CD14-positive monocyte (primary cell): ENCODE results near the gene CASTOR2. TPM values are rescaled to one million over a fixed set of nuclear protein-coding genes. Genes with fewer than 3 reads are reported as not detected.
"Not testable (repeated sequence)": the region's sequence is repeated elsewhere in the genome, so short reads cannot be mapped to it uniquely, and the experiment has no call there.

Experiments used
- DNase-seq, 3 donors: peaks; one replicate each; pipeline ENCODE4 v3.0.0-alpha.2; 2011 to 2022
- H2AFZ ChIP-seq: 2 replicates; pipeline ENCODE4 v1.6.0; 2012; ENCODE audit warnings: mild to moderate bottlenecking, low read depth, low read length, inconsistent platforms; ENCODE audit not compliant: insufficient read depth, poor library complexity, severe bottlenecking
- H3K27ac ChIP-seq, 2 donors: 1 replicate in 1 of 2; 2 replicates in 1 of 2; pipeline ENCODE4 v1.5.1; 2012 to 2013; ENCODE audit warnings: low read length in 2 of 2, control low read depth in 1 of 2, inconsistent platforms in 1 of 2, low read depth in 1 of 2, mild to moderate bottlenecking in 1 of 2
- H3K27me3 ChIP-seq, 2 donors: one replicate each; pipeline versions ENCODE4 v1.6.0 to v1.6.1; 2011 to 2013; ENCODE audit warnings: low read length in 2 of 2; ENCODE audit not compliant: control insufficient read depth in 2 of 2, insufficient read depth in 2 of 2
- H3K36me3 ChIP-seq, 2 donors: replicated peaks in 1 of 2; 1 replicate in 1 of 2; 2 replicates in 1 of 2; pipeline versions ENCODE4 v1.5.1 to v1.6.1; 2012 to 2013; ENCODE audit warnings: low read length in 2 of 2, control low read depth in 1 of 2, inconsistent platforms in 1 of 2, mild to moderate bottlenecking in 1 of 2; ENCODE audit not compliant: insufficient read depth in 2 of 2, control insufficient read depth in 1 of 2
- H3K4me1 ChIP-seq, 2 donors: 1 replicate in 1 of 2; 2 replicates in 1 of 2; pipeline versions ENCODE4 v1.5.1 to v1.6.1; 2012 to 2013; ENCODE audit warnings: low read length in 2 of 2, control low read depth in 1 of 2, inconsistent platforms in 1 of 2, mild to moderate bottlenecking in 1 of 2, moderate library complexity in 1 of 2; ENCODE audit not compliant: insufficient read depth in 2 of 2, control insufficient read depth in 1 of 2
- H3K4me2 ChIP-seq: replicated peaks from 2 replicates; pipeline ENCODE3; 2012; ENCODE audit warnings: low read length, moderate library complexity, mild to moderate bottlenecking; ENCODE audit not compliant: poor library complexity, severe bottlenecking; ENCODE audit errors: extremely low read depth
- H3K4me3 ChIP-seq, 3 experiments: fragments of 200-600 bp in 1 of 3; sonication (generic) in 1 of 3; replicated peaks in 1 of 3; 1 replicate in 2 of 3; 2 replicates in 1 of 3; pipeline ENCODE4 v1.5.1; 2011 to 2013; ENCODE audit warnings: low read length in 3 of 3, mild to moderate bottlenecking in 3 of 3, control low read depth in 2 of 3, low read depth in 2 of 3, inconsistent platforms in 1 of 3, moderate library complexity in 1 of 3
- H3K79me2 ChIP-seq: 2 replicates; pipeline ENCODE4 v1.6.0; 2012; ENCODE audit warnings: mild to moderate bottlenecking, control low read depth, inconsistent platforms, low read length, moderate library complexity; ENCODE audit not compliant: insufficient read depth
- H3K9ac ChIP-seq: 2 replicates; pipeline ENCODE4 v1.6.0; 2017; ENCODE audit warnings: low read length, mild to moderate bottlenecking; ENCODE audit not compliant: insufficient read depth, poor library complexity, severe bottlenecking
- H3K9me3 ChIP-seq, 2 donors: replicated peaks in 1 of 2; 1 replicate in 1 of 2; 2 replicates in 1 of 2; pipeline versions ENCODE4 v1.5.1 to v1.6.1; 2012 to 2013; ENCODE audit warnings: low read length in 2 of 2, control low read depth in 1 of 2; ENCODE audit not compliant: control insufficient read depth in 1 of 2, insufficient read depth in 1 of 2
- H4K20me1 ChIP-seq: 2 replicates; pipeline ENCODE4 v1.6.0; 2012; ENCODE audit warnings: mild to moderate bottlenecking, low read length, control low read depth, moderate library complexity; ENCODE audit not compliant: insufficient read depth
- H3K27ac Mint-ChIP-seq, 7 donors: one replicate each; pipeline ENCODE4 v1.8.0; 2020; ENCODE audit warnings: mild to moderate bottlenecking in 7 of 7, mixed read lengths in 7 of 7, moderate library complexity in 6 of 7, inconsistent platforms in 2 of 7
- H3K27me3 Mint-ChIP-seq, 3 donors: one replicate each; pipeline ENCODE4 v1.8.0; 2021 to 2022; ENCODE audit warnings: low read depth in 3 of 3, mild to moderate bottlenecking in 3 of 3, mixed read lengths in 3 of 3, moderate library complexity in 3 of 3, inconsistent platforms in 1 of 3
- H3K36me3 Mint-ChIP-seq, 2 donors: one replicate each; pipeline ENCODE4 v1.8.0; 2020; ENCODE audit warnings: mixed read lengths in 2 of 2, inconsistent platforms in 1 of 2, mild to moderate bottlenecking in 1 of 2
- H3K4me1 Mint-ChIP-seq: one replicate; pipeline ENCODE4 v1.8.0; 2020; ENCODE audit warnings: mild to moderate bottlenecking, mixed read lengths
- H3K4me3 Mint-ChIP-seq, 2 donors: one replicate each; pipeline ENCODE4 v1.8.0; 2020; ENCODE audit warnings: mild to moderate bottlenecking in 2 of 2, mixed read lengths in 2 of 2, moderate library complexity in 1 of 2
- H3K9me3 Mint-ChIP-seq, 7 donors: one replicate each; pipeline ENCODE4 v1.8.0; 2020 to 2022; ENCODE audit warnings: mixed read lengths in 7 of 7, mild to moderate bottlenecking in 6 of 7, moderate library complexity in 6 of 7, inconsistent platforms in 2 of 7
- WGBS: methylation state at CpG from one replicate; pipeline ENCODE4 v1.1.5; 2013; ENCODE audit warnings: missing lambda C conversion rate; ENCODE audit not compliant: insufficient coverage; 5-methylcytosine and 5-hydroxymethylcytosine counted together
- intact Hi-C, 2 donors: fragments of 100-400 bp; cut with micrococcal nuclease; formaldehyde crosslinking; loops; one replicate each; pipeline versions ENCODE4 v1.15.0 to v1.15.1; 2023
- polyA plus RNA-seq, 3 donors: library from polyadenylated mRNA; depleted of rRNA in 1 of 3; unstranded in 2 of 3; stranded (reverse) in 1 of 3; fragments of 300-500 nt in 2 of 3; fragments of >200 nt in 1 of 3; fragmentation: Illumina TruSeq in 2 of 3; gene quantifications; 1 replicate in 2 of 3; 2 replicates in 1 of 3; pipeline ENCODE4 v1.2.3, GENCODE V29; 2012 to 2021
- TF ChIP-seq, protein P1 (sequence below): fragments of 200-600 bp; IDR thresholded peaks from one replicate; pipeline ENCODE4 v1.8.0; 2022; ENCODE audit warnings: antibody characterized with exemption, mild to moderate bottlenecking

Gene CASTOR2
- polyA plus RNA-seq, 3 donors: 0.29 to 2.4 (median 0.79) TPM

GRCh38 chr7:75072981-75073283, 108.4 kb downstream of the CASTOR2 start:
- peak overlapping the region; percentile 54 to 94 (median 58) for H3K4me3 ChIP-seq
- peak overlapping the region; percentile 90 to 94 for H3K4me3 Mint-ChIP-seq
- peaks cover 22 to 34% of the 10 kb centered on the region in 2 donors for H3K36me3 Mint-ChIP-seq
- H2AFZ ChIP-seq: peak overlapping the region; percentile 98
- H3K4me2 ChIP-seq: peak overlapping the region; percentile 90
- intact Hi-C loops: no loop called here
- H3K4me1 ChIP-seq: peaks cover 12 to 16% of the 10 kb centered on the region in 2 donors
- TF ChIP-seq, protein P1, sequence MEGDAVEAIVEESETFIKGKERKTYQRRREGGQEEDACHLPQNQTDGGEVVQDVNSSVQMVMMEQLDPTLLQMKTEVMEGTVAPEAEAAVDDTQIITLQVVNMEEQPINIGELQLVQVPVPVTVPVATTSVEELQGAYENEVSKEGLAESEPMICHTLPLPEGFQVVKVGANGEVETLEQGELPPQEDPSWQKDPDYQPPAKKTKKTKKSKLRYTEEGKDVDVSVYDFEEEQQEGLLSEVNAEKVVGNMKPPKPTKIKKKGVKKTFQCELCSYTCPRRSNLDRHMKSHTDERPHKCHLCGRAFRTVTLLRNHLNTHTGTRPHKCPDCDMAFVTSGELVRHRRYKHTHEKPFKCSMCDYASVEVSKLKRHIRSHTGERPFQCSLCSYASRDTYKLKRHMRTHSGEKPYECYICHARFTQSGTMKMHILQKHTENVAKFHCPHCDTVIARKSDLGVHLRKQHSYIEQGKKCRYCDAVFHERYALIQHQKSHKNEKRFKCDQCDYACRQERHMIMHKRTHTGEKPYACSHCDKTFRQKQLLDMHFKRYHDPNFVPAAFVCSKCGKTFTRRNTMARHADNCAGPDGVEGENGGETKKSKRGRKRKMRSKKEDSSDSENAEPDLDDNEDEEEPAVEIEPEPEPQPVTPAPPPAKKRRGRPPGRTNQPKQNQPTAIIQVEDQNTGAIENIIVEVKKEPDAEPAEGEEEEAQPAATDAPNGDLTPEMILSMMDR: no peak
- H3K36me3 ChIP-seq: peaks cover 27 to 28% of the 10 kb centered on the region in 2 donors
- H3K27me3 Mint-ChIP-seq: no peaks in the 10 kb centered on the region
- peak overlapping the region; percentile 90 for H3K9ac ChIP-seq
- DNase-seq: no peak
- WGBS: 4% methylated on average over 8 of the region's 9 CpGs
- H3K79me2 ChIP-seq: peaks cover 14% of the 10 kb centered on the region
- no peaks in the 10 kb centered on the region for H4K20me1 ChIP-seq
- peaks cover 7% of the 10 kb centered on the region for H3K4me1 Mint-ChIP-seq
- H3K27ac ChIP-seq: peak overlapping the region; percentile 45 to 80
- peak overlapping the region; percentile 75 to 94 (median 93) for H3K27ac Mint-ChIP-seq
- no peaks in the 10 kb centered on the region for H3K9me3 ChIP-seq
- H3K27me3 ChIP-seq: no peaks in the 10 kb centered on the region
- no peaks in the 10 kb centered on the region for H3K9me3 Mint-ChIP-seq

- WGBS: no CpG with 5 or more reads among the region's 8 CpGs
- intact Hi-C loops: not testable (repeated sequence)
- peaks cover 14 to 20% of the 10 kb centered on the region in 2 donors for H3K36me3 Mint-ChIP-seq
Measured at GRCh38 chr7:75074262-75074641, 109.7 kb downstream of the CASTOR2 start.

More at GRCh38 chr7:75074262-75074641, 109.7 kb downstream of the CASTOR2 start:
- Histone ChIP-seq H3K4me1 (peaks cover 12 to 16% of the 10 kb centered on the region in 2 donors), H3K4me2 (peak overlapping the region; percentile 90), H2AFZ (peak overlapping the region; percentile 98), H3K4me3 (peak overlapping the region in 2 of 3 experiments; percentile 54 to 94), H3K79me2 (peaks cover 14% of the 10 kb centered on the region), H3K27ac (peak overlapping the region; percentile 20 to 80), H3K36me3 (peaks cover 16 to 17% of the 10 kb centered on the region in 2 donors)
- H3K27me3 Mint-ChIP-seq, H3K9ac ChIP-seq, DNase-seq, H3K27me3 ChIP-seq, H3K4me1 Mint-ChIP-seq, H4K20me1 ChIP-seq, H3K9me3 Mint-ChIP-seq, H3K9me3 ChIP-seq: not testable (repeated sequence)
- Mint-ChIP-seq H3K4me3 (peak overlapping the region; percentile 90 to 92), H3K27ac (peak overlapping the region in 4 of 7 donors; percentile 75 to 92 (median 84))

Other genes with a start within 250 kb of the CASTOR2 start
- gene NCF1, start 190.7 kb upstream of the CASTOR2 start, polyA plus RNA-seq: 1,000 to 10,000 TPM in 1 of 3 donors, 100 to 1,000 TPM in 2; 489 to 1,218 (median 508) TPM
- gene GTF2IRD2, start 113.1 kb upstream of the CASTOR2 start, polyA plus RNA-seq: 10 to 100 TPM in 2 of 3 donors, 1 to 10 TPM in 1; 7.3 to 12.7 (median 11.3) TPM
- gene RCC1L, start 109.1 kb downstream of the CASTOR2 start, polyA plus RNA-seq: 10 to 100 TPM; 10.9 to 20.2 (median 19.6) TPM
- gene GTF2IRD2B, start 127.9 kb downstream of the CASTOR2 start, polyA plus RNA-seq: 10 to 100 TPM; 17.4 to 23.7 (median 21.0) TPM